GM12873 (cell line): ENCODE data around the gene NFS1.

Experiments
- TF ChIP-seq, protein P1 (sequence below): IDR thresholded peaks from 2 replicates; pipeline ENCODE4 v1.5.1; 2012; ENCODE audit warnings: low read depth, mild to moderate bottlenecking, moderate library complexity, low read length, control low read depth; ENCODE audit not compliant: insufficient read depth; ENCODE audit errors: missing control alignments

The NFS1 gene

DNA sequence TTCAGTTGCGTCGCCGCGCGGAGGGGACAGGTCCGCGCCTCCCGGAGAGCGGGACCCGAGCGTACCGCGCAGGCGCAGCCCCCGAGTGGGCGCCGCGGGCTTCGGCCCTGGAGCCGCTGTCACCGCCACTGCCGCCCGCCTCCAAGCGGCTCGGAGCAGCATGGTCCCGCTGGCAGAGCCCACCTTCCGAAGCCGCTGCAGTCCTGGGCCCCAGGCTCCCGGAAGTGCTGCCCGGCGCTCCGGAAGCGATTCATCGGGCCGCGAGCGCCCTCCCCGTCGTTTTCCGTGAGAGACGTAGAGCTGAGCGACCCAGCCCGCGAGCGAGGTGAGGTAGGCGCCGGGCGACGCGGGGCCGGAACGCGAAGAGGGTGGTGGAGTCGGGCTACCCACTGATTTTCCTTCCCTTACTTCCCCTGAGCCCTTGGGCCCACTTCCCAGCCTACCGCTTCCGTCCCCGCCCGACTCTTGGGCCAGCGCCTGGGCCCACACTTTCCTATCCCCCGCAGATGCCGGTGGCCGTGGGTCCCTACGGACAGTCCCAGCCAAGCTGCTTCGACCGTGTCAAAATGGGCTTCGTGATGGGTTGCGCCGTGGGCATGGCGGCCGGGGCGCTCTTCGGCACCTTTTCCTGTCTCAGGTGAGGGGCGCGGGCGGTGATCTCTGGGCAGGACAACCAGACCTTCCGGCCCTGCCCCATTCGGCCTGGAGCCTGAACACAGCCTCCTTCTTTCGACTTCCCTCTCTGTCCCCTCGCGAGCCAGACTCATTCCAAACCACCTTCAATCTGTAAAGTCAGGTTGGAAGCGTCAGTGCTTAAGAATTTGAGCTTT, at the start of gene NFS1, which contains the start of gene ROMO1:
Gene NFS1, minus strand, starts transcription at position 226 of the 830 bp plus-strand sequence. Its CDS starts 64 bp downstream, at position 162.
Gene ROMO1, plus strand, starts transcription at position 279 of the 830 bp plus-strand sequence. Its CDS starts 228 bp downstream, at position 507.
- TF ChIP-seq, protein P1, sequence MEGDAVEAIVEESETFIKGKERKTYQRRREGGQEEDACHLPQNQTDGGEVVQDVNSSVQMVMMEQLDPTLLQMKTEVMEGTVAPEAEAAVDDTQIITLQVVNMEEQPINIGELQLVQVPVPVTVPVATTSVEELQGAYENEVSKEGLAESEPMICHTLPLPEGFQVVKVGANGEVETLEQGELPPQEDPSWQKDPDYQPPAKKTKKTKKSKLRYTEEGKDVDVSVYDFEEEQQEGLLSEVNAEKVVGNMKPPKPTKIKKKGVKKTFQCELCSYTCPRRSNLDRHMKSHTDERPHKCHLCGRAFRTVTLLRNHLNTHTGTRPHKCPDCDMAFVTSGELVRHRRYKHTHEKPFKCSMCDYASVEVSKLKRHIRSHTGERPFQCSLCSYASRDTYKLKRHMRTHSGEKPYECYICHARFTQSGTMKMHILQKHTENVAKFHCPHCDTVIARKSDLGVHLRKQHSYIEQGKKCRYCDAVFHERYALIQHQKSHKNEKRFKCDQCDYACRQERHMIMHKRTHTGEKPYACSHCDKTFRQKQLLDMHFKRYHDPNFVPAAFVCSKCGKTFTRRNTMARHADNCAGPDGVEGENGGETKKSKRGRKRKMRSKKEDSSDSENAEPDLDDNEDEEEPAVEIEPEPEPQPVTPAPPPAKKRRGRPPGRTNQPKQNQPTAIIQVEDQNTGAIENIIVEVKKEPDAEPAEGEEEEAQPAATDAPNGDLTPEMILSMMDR, result peak; percentile 30

DNA sequence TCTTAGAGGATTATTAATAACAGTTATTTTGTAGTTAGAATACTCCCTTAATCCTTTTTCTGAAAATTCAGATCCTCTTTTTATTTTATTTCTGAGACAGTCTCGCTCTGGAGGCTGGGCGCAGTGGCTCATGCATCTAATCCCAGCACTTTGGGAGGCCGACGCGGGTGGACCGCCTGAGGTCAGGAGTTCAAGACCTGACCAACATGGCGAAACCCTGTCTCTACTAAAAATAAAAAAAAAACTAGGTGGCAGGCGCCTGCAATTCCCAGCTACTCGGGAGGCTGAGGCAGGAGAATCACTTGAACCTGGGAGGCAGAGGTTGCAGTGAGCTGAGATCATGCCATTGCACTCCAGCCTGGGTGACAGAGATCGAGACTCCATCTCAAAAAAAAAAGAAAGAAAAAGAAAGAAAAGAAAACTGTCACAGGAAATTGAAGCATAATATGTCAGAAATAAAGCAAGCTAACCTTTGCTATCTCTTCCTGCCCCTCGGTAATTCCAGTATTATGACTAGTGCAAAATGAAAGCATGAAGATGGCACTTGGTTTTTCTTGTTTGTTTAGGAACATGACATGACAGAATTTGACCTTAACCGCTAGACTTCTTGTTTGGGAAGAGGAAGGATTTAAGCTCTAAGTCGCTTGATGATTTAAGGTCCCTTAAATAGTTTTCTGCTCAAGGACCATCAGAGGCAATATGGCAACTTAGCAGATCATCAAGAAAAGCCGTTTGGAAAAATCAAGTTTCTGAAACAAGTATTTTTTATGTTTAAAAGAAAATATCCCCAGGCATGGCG, 44.7 kb upstream of the NFS1 start:
- TF ChIP-seq, protein P1, result no peak

DNA sequence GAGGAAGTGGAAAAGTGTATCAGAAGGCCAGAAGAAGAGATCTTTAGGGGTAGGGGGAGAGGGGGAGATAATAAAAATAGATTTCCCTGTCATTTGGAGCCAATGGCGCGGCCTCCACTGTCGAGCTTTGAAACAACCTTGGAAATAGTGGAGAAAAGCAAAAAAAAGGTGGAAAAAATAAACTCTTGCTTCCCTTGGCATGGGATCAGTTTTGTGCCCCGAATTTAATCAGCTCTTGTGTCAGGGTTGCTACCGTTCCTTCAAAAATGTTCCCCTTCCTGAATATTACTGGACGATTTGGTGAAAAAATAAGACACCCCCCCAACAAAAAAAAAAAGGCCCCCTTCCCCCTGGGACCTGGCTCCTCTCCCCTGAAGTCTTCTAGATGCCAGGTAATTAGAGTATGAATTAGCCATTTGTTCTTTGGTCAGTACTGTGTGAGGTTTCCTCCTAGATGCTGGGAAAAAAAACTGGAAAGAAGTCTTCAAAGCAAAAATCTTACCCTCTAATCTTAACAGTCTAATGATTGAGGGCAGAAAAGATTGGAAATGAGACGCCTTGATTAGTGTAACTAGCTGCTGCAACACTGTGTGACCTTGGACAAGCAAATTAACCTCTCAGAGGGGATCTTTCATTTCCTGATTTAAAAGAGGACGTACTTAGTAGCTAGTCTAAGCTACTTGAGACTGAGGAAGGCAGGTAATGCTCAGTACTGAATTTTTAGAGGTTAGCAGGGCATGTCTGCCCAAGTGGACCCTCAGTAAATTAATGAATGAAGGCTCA, 43.8 kb upstream of the NFS1 start:
- TF ChIP-seq, protein P1, result no peak

DNA sequence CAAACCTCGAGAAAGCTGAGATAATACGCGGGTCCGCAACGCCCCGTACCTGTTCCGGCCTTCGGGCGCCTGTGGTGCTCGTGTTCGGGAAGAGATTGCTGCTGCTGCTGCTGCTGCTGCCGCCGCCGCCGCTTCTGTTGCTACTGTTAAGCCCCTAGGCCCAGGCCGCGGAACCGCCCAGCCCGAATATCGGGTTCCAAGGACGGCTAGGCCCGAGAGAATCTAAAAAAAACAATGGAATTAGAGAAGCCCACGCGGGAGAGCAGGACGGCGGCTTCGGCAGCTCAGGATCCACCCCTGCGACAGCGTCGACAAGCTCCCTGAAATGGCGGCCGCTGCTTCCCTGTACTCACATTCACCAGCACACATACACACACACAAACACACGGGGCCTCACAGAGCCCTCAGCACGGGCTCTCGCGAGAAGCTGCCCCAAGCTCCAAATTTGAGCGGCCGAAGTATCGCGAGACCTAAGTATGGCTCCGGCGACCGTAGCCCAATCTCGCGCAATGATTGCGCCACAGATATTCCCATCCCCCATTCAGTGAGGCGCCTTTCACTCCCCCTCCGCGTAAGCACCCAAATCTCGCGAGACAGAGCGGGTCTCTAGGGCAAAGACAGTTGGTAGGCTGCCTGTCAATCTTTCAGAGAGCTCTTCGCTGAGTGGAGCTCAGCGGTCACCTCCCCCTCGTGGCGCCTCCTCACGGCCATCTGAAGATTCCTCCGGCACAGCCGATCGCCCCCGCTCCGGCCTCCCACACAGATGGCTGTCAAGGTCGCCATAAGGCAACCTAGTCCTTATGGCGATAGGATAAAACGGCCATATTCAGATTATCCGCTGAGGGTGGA, 43.0 kb upstream of the NFS1 start, which contains the start of gene RBM39:
Gene RBM39, minus strand, starts transcription at position 369 of the 849 bp plus-strand sequence. CDS start 1,386 bp downstream, outside the sequence.
- TF ChIP-seq, protein P1, result peak; percentile 29

DNA sequence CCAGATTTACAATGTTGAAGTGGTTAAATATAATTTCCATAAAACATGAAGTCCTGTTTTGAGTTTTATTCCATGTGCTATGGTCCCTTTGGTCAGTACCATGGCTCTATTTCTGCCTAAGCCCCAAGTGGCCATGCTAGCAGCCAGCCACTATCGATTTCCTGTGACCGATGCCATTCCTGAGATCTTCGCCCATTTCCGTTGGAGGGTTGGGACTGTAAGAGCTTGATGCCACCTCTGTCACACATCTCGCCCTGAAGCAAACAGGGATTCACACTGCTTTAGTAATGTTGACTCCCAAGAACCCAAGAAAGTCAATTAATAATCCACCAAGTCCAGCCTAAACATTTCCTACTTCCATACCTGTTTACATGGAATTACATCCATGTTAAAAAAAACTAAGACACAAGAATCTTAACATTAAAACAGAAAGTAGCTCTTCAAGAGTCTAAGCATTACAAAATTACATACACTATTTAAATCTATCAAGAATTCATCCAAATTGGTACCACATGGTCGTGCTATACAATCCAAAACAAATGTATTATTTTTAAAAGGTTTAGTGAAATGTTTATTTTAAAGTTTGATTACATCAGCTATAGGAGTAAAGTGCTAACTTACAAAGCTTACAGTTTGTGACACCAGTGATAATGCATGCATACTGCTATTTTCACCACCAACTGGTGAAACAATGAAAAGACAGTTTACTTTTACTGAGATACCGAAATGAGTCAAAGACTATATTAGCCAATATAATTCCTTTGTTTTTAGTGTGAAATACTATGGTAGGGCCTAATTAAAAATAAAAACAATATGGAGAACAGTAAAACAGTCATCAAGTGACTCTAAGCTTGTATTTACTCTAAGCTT, 40.4 kb upstream of the NFS1 start:
- TF ChIP-seq, protein P1, result peak; percentile 31
